ENCODE measurements around the gene TAF3.

TAF3 gene

DNA sequence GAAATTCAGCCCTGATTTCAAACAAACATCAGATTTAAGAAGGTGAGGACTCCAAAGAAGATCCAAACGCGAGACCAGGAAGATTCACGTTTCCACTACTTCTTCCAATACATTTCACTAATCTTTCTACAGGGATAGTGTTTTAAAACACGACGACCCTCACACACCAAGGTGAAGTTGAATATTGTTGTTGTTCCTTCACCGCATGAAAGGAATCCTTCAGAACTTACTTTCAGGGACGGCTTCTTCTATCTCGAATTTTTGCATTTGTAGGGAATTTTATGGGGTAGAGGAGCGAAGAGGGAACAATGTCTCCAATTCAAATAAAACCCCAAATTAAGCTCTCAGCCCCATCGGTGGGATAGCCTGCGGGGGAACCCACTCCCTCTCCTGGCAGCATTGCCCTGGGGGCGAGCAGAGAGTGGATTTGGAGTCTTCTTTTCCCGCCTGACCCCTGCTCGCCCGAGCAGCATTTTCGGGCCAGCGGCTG, 234.7 kb downstream of the TAF3 start:
- H3K36me3 ChIP-seq (replicated peaks; ENCODE audit: insufficient read depth, low read length), result no peaks in the 10 kb centered on the region
- peaks cover 12% of the 10 kb centered on the region; the same call in 1 of the 2 replicates for H3K27me3 ChIP-seq (replicated peaks; ENCODE audit: insufficient read depth, low read length)
- H3K9ac ChIP-seq (ENCODE audit: low read length), result no peak overlapping the region
- no peaks in the 10 kb centered on the region for H3F3A ChIP-seq (ENCODE audit: insufficient read depth, low read length)
- no peak overlapping the region for H3K27ac ChIP-seq (ENCODE audit: low read length)
- no peaks in the 10 kb centered on the region for H3K9me2 ChIP-seq (replicated peaks; ENCODE audit: insufficient read depth, low read length)
- H3K79me2 ChIP-seq (ENCODE audit: low read length), result no peaks in the 10 kb centered on the region
- peak overlapping the region; percentile 15; the same call in 1 of the 2 replicates for H3K4me2 ChIP-seq (ENCODE audit: low read depth, low read length)
- no peak overlapping the region for H3K4me3 ChIP-seq (ENCODE audit: low read length)
- no peaks in the 10 kb centered on the region for H4K20me1 ChIP-seq (ENCODE audit: insufficient read depth, low read length)
- H2AFZ ChIP-seq (ENCODE audit: low read length), result no peak overlapping the region
- no peak for TF ChIP-seq EZH2phosphoT487 (IDR thresholded peaks at IDR 0.05; ENCODE audit: low read length)
- TF ChIP-seq EZH2 (optimal IDR thresholded peaks at IDR 0.05; ENCODE audit: low read depth, low read length), result no peak
- peak; percentile 28 for TF ChIP-seq CTCF (IDR thresholded peaks at IDR 0.05; ENCODE audit: low read length)
- no peaks in the 10 kb centered on the region for H3K9me3 ChIP-seq (replicated peaks; ENCODE audit: insufficient read depth, low read length)
- H3K4me1 ChIP-seq (ENCODE audit: low read length), result no peaks in the 10 kb centered on the region
- no peak for DNase-seq

DNA sequence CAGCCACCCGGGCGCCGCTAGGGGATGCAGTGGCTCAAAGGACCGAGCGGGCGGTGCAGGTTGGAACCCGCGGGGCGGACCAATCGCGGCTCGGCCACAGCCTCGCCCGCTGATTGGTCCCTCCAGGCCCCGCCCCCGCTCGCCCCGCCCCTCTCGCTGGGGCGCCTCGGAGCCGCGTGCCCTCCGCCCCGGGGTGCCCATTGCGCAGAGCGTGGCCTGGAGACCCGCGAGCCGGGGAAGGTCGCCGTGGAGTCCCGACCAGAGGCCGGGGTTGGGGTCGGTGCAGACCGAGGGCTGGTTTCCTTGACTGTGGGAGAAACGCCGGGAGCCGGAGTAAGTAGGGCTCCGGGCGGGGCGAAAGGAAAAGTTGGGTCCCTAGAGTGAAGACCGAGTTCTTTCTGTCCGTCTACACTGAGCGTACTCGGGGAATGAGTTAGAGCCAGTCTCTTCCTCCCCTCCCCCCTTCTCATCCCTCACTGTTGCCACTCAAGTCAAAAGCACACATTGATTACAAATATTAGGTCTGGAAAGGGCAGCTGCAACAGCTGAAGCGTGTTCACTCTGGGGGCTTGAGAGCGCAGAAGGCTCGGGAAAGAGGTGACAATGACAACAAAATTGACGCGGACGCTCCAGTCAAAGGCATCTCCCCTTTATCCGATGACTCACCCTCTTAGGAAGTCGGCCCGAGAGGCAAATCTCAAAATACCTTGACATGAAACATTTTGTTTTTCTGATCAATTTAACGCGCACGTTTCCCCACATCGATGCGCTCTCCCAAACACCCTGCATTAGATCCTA, 235.3 kb downstream of the TAF3 start:
- no peak overlapping the region for H3K9ac ChIP-seq (ENCODE audit: low read length)
- no peaks in the 10 kb centered on the region for H3K9me2 ChIP-seq (replicated peaks; ENCODE audit: insufficient read depth, low read length)
- no peak overlapping the region for H2AFZ ChIP-seq (ENCODE audit: low read length)
- H3K27me3 ChIP-seq (replicated peaks; ENCODE audit: insufficient read depth, low read length), result peaks cover 7% of the 10 kb centered on the region; the same call in 1 of the 2 replicates
- H3K4me2 ChIP-seq (ENCODE audit: low read depth, low read length), result no peak overlapping the region
- no peak overlapping the region for H3K27ac ChIP-seq (ENCODE audit: low read length)
- H3K79me2 ChIP-seq (ENCODE audit: low read length), result no peaks in the 10 kb centered on the region
- peak; percentile 16 for DNase-seq
- no peaks in the 10 kb centered on the region for H3F3A ChIP-seq (ENCODE audit: insufficient read depth, low read length)
- H3K4me3 ChIP-seq (ENCODE audit: low read length), result no peak overlapping the region
- H3K9me3 ChIP-seq (replicated peaks; ENCODE audit: insufficient read depth, low read length), result no peaks in the 10 kb centered on the region
- no peaks in the 10 kb centered on the region for H3K36me3 ChIP-seq (replicated peaks; ENCODE audit: insufficient read depth, low read length)
- no peak for TF ChIP-seq EZH2phosphoT487 (IDR thresholded peaks at IDR 0.05; ENCODE audit: low read length)
- TF ChIP-seq EZH2 (optimal IDR thresholded peaks at IDR 0.05; ENCODE audit: low read depth, low read length), result no peak
- H4K20me1 ChIP-seq (ENCODE audit: insufficient read depth, low read length), result no peaks in the 10 kb centered on the region
- H3K4me1 ChIP-seq (ENCODE audit: low read length), result no peaks in the 10 kb centered on the region

DNA sequence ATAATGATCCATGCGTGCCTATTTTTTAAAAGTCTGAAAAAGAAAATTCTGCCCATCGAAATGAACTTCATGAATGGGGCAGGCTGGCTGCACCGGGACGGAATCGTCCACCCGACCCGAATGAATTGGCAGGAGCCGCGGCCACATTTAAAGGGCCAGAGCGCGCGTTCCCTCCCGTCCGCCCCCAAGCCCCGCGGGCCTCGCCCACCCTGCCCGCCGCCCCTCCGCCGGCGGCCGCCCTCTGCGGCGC, 235.9 kb downstream of the TAF3 start:
- no peak overlapping the region for H3K4me2 ChIP-seq (ENCODE audit: low read depth, low read length)
- H3K27me3 ChIP-seq (replicated peaks; ENCODE audit: insufficient read depth, low read length), result peaks cover 4% of the 10 kb centered on the region; the same call in 1 of the 2 replicates
- DNase-seq, result no peak
- H3K36me3 ChIP-seq (replicated peaks; ENCODE audit: insufficient read depth, low read length), result no peaks in the 10 kb centered on the region
- H3K27ac ChIP-seq (ENCODE audit: low read length), result no peak overlapping the region
- H3K4me3 ChIP-seq (ENCODE audit: low read length), result no peak overlapping the region
- no peaks in the 10 kb centered on the region for H3F3A ChIP-seq (ENCODE audit: insufficient read depth, low read length)
- no peaks in the 10 kb centered on the region for H4K20me1 ChIP-seq (ENCODE audit: insufficient read depth, low read length)
- no peak for TF ChIP-seq EZH2phosphoT487 (IDR thresholded peaks at IDR 0.05; ENCODE audit: low read length)
- no peak for TF ChIP-seq CTCF (IDR thresholded peaks at IDR 0.05; ENCODE audit: low read length)
- TF ChIP-seq EZH2 (optimal IDR thresholded peaks at IDR 0.05; ENCODE audit: low read depth, low read length), result no peak
- H3K9me2 ChIP-seq (replicated peaks; ENCODE audit: insufficient read depth, low read length), result no peaks in the 10 kb centered on the region
- H3K4me1 ChIP-seq (ENCODE audit: low read length), result no peaks in the 10 kb centered on the region
- H2AFZ ChIP-seq (ENCODE audit: low read length), result no peak overlapping the region
- no peaks in the 10 kb centered on the region for H3K79me2 ChIP-seq (ENCODE audit: low read length)
- no peak overlapping the region for H3K9ac ChIP-seq (ENCODE audit: low read length)
- no peaks in the 10 kb centered on the region for H3K9me3 ChIP-seq (replicated peaks; ENCODE audit: insufficient read depth, low read length)
